ENCODE results near the gene PIP5KL1.

The PIP5KL1 gene

DNA sequence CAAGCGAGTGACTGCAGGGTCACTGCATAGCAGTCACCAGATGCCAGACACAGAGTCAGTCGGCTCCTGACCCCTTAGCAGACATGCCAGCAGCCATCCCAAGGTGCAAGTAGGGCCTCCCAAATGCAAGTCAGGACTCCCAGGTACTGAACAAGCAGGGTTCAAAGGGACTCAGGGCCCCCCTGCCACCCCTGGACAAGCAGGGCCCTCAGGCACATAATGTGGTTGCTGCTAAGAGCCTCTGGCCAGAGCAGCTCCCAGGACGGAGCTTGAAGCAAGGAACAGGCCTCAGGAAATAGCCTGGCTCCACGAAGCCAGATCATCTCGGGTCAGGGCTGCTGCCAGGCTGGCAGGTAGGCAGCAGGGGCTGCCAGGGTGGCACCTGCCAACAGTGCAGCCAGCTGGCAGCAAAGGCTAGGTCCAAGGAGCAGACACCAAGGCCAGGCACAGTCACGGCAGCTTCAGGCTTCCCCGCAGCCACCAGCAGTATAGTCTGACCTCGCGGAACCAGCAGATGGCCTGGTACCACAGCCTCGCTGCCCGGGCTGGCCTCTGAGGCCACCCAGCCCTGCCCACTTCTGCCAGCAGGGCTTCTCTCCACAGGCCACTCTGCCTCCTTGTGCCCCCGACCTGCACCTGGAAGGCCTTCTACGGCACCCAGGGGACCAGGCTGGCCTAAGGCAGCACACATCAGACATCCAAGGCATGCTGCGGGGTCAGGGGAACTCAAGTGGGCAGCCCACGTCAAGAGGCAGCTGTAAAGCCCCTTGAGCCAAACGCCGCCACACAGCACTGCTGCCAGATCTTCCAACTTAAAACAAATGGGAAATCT lies 42.8 kb upstream of the PIP5KL1 start:
- H3K23ac ChIP-seq (ENCODE audit: low read length in 2 of 2) = peak overlapping the region in 1 of 2 experiments; percentile 73
- no peak for DNase-seq
- H2BK15ac ChIP-seq (ENCODE audit: low read depth, poor library complexity, severe bottlenecking) = peak overlapping the region; percentile 1
- peak overlapping the region; percentile 49 for H3K9ac ChIP-seq (ENCODE audit: low read length)
- peak overlapping the region; percentile 77 to 89 for H3K18ac ChIP-seq (ENCODE audit: low read depth in 1 of 2, low read length in 2 of 2)
- 74% methylated on average over 17 of the region's 17 CpGs for WGBS
- H3K79me1 ChIP-seq (replicated peaks; ENCODE audit: low read length, poor library complexity, severe bottlenecking) = peaks cover 59% of the 10 kb centered on the region
- no peaks in the 10 kb centered on the region for H3K27me3 ChIP-seq (ENCODE audit: control insufficient read depth in 1 of 2, insufficient read depth in 1 of 2, low read length in 2 of 2)
- H2BK12ac ChIP-seq (ENCODE audit: low read length in 2 of 2) = peak overlapping the region; percentile 22 to 51
- peak overlapping the region; percentile 20 for H4K8ac ChIP-seq (ENCODE audit: low read length)
- no peaks in the 10 kb centered on the region for H3K9me3 ChIP-seq (ENCODE audit: control insufficient read depth, low read length)
- H2AFZ ChIP-seq (ENCODE audit: low read depth, low read length) = no peak overlapping the region
- H2AK5ac ChIP-seq (ENCODE audit: low read length, severe bottlenecking) = peak overlapping the region; percentile 56
- peak overlapping the region; percentile 20 for H2BK120ac ChIP-seq (ENCODE audit: low read depth, low read length)
- H3K4me1 ChIP-seq (ENCODE audit: control insufficient read depth, insufficient read depth, low read depth, low read length) = peaks cover 75% of the 10 kb centered on the region
- H2BK5ac ChIP-seq (ENCODE audit: low read depth, low read length, poor library complexity, severe bottlenecking) = no peak overlapping the region
- H3K4ac ChIP-seq (ENCODE audit: low read depth in 1 of 2, low read length in 2 of 2) = peak overlapping the region; percentile 12 to 64
- peaks cover 0 to 3% of the 10 kb centered on the region in 2 experiments for H3K36me3 ChIP-seq (ENCODE audit: control insufficient read depth in 1 of 2, insufficient read depth in 2 of 2, low read depth in 1 of 2, low read length in 2 of 2)
- peak overlapping the region; percentile 88 for H4K91ac ChIP-seq (ENCODE audit: low read length)
- peak overlapping the region in 1 of 2 experiments; percentile 92 for H3K14ac ChIP-seq (ENCODE audit: low read length in 2 of 2)
- no peak overlapping the region for H3K27ac ChIP-seq (ENCODE audit: low read length, poor library complexity, severe bottlenecking)
- H3K4me2 ChIP-seq (ENCODE audit: low read length, poor library complexity, severe bottlenecking) = no peak overlapping the region
- H3K4me3 ChIP-seq (ENCODE audit: insufficient read depth in 1 of 2, low read depth in 1 of 2, low read length in 2 of 2) = no peak overlapping the region

DNA sequence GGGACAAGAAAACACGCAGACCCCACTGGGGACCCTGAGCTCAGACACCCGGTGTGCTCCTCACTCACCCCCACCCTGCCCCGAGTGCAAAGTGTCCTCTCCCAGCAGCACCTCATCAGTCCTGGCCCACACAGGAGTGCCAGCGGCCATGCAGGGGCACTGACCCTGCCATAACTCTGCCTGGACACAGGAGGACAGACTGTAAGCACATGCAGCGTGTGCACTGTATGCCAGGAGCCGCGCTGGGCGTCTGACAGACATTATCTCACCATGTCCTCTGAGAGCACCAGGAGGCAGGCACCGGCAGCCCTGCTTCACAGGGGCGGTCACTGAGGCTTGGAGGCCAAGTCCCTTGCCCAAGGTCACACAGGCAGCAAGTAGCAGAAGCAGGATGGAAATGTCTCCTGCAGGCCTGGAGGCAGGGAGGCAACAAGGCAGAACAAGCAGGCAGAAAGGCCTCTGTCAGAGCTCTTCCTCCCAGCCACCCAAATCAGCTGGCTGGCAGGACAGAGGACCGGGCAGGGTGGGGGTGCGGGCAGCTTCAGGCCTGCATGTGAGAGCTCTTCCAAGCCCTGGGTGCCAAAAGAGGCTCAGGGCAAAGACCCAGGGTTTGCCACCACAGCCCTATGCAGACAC lies 41.8 kb upstream of the PIP5KL1 start:
- WGBS = 80% methylated on average over 12 of the region's 12 CpGs
- Histone ChIP-seq H3K14ac (ENCODE audit: low read length in 2 of 2) (peak overlapping the region in 1 of 2 experiments; percentile 84), H3K4ac (ENCODE audit: low read depth in 1 of 2, low read length in 2 of 2) (peak overlapping the region in 1 of 2 experiments; percentile 19), H2AK5ac (ENCODE audit: low read length, severe bottlenecking) (peak overlapping the region; percentile 20), H2AFZ (ENCODE audit: low read depth, low read length) (no peak overlapping the region), H3K4me2 (ENCODE audit: low read length, poor library complexity, severe bottlenecking) (no peak overlapping the region), H3K9ac (ENCODE audit: low read length) (peak overlapping the region; percentile 49), H3K9me3 (ENCODE audit: control insufficient read depth, low read length) (no peaks in the 10 kb centered on the region), H3K27me3 (ENCODE audit: control insufficient read depth in 1 of 2, insufficient read depth in 1 of 2, low read length in 2 of 2) (no peaks in the 10 kb centered on the region), H4K91ac (ENCODE audit: low read length) (peak overlapping the region; percentile 81), H3K79me1 (replicated peaks; ENCODE audit: low read length, poor library complexity, severe bottlenecking) (peaks cover 61% of the 10 kb centered on the region), H2BK15ac (ENCODE audit: low read depth, poor library complexity, severe bottlenecking) (peak overlapping the region; percentile 17), H4K8ac (ENCODE audit: low read length) (peak overlapping the region; percentile 50), H3K36me3 (ENCODE audit: control insufficient read depth in 1 of 2, insufficient read depth in 2 of 2, low read depth in 1 of 2, low read length in 2 of 2) (peaks cover 0 to 3% of the 10 kb centered on the region in 2 experiments), H3K4me3 (ENCODE audit: insufficient read depth in 1 of 2, low read depth in 1 of 2, low read length in 2 of 2) (peak overlapping the region in 1 of 2 experiments; percentile 24), H2BK120ac (ENCODE audit: low read depth, low read length) (peak overlapping the region; percentile 3), H3K23ac (ENCODE audit: low read length in 2 of 2) (peak overlapping the region in 1 of 2 experiments; percentile 54), H2BK5ac (ENCODE audit: low read depth, low read length, poor library complexity, severe bottlenecking) (no peak overlapping the region), H3K18ac (ENCODE audit: low read depth in 1 of 2, low read length in 2 of 2) (peak overlapping the region; percentile 4 to 9), H2BK12ac (ENCODE audit: low read length in 2 of 2) (peak overlapping the region; percentile 18 to 90), H3K27ac (ENCODE audit: low read length, poor library complexity, severe bottlenecking) (no peak overlapping the region), H3K4me1 (ENCODE audit: control insufficient read depth, insufficient read depth, low read depth, low read length) (peaks cover 74% of the 10 kb centered on the region)
- peak; percentile 35 for DNase-seq

DNA sequence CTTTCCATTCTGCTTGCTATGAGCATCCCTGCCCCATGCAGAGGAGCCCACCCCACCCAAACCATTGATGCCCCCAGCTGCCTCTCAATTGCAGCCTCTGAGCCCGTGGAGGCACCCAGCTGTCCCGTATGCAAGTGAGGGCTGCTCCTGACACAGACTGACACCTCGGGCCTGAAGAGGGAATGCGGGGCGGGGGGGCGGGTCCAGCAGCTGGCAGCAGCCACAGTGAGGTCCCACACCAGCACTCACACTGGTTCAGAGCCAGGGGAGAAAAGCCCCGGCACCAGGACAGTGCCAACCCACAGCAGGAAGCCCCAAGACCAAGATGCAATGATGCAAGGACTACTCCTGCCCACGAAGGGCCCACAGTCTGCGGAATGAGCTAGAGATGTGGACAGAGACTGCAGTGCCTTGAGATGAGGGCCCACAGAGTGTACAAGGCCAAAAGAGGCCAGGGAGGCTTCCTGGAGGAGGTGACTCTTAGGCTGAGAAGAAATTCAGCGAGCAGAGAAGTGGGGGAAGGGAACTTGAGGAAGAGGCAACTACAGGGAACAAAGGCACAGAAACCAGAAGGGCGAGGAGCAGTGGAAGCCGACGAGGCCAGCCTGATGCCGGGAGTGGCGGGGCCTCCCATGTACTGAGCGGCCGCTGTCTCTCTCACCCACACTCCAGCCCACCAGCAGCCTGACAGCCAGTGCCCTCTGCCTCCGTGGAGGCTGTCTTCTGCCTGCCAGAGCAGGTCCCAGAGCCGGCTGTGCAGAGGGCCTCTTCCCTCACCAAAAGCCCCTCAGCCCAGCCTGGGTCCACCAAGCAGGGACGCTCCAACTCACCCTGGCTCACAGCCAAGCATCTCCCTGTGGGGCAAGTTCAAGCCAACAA lies 41.0 kb upstream of the PIP5KL1 start:
- Histone ChIP-seq H4K91ac (ENCODE audit: low read length) (peak overlapping the region; percentile 55), H3K14ac (ENCODE audit: low read length in 2 of 2) (peak overlapping the region in 1 of 2 experiments; percentile 64), H3K9me3 (ENCODE audit: control insufficient read depth, low read length) (no peaks in the 10 kb centered on the region), H3K4me1 (ENCODE audit: control insufficient read depth, insufficient read depth, low read depth, low read length) (peaks cover 76% of the 10 kb centered on the region), H3K36me3 (ENCODE audit: control insufficient read depth in 1 of 2, insufficient read depth in 2 of 2, low read depth in 1 of 2, low read length in 2 of 2) (peaks cover 0 to 2% of the 10 kb centered on the region in 2 experiments), H3K27me3 (ENCODE audit: control insufficient read depth in 1 of 2, insufficient read depth in 1 of 2, low read length in 2 of 2) (no peaks in the 10 kb centered on the region), H3K9ac (ENCODE audit: low read length) (peak overlapping the region; percentile 49), H2AFZ (ENCODE audit: low read depth, low read length) (no peak overlapping the region), H3K4me3 (ENCODE audit: insufficient read depth in 1 of 2, low read depth in 1 of 2, low read length in 2 of 2) (peak overlapping the region in 1 of 2 experiments; percentile 24), H3K4ac (ENCODE audit: low read depth in 1 of 2, low read length in 2 of 2) (peak overlapping the region in 1 of 2 experiments; percentile 10), H3K27ac (ENCODE audit: low read length, poor library complexity, severe bottlenecking) (no peak overlapping the region), H3K4me2 (ENCODE audit: low read length, poor library complexity, severe bottlenecking) (no peak overlapping the region), H2BK12ac (ENCODE audit: low read length in 2 of 2) (peak overlapping the region in 1 of 2 experiments; percentile 48), H2BK15ac (ENCODE audit: low read depth, poor library complexity, severe bottlenecking) (no peak overlapping the region), H4K8ac (ENCODE audit: low read length) (peak overlapping the region; percentile 50), H3K79me1 (replicated peaks; ENCODE audit: low read length, poor library complexity, severe bottlenecking) (peaks cover 61% of the 10 kb centered on the region), H2BK120ac (ENCODE audit: low read depth, low read length) (peak overlapping the region; percentile 3), H2BK5ac (ENCODE audit: low read depth, low read length, poor library complexity, severe bottlenecking) (no peak overlapping the region), H2AK5ac (ENCODE audit: low read length, severe bottlenecking) (no peak overlapping the region), H3K23ac (ENCODE audit: low read length in 2 of 2) (no peak overlapping the region), H3K18ac (ENCODE audit: low read depth in 1 of 2, low read length in 2 of 2) (peak overlapping the region in 1 of 2 experiments; percentile 76)
- DNase-seq = peak; percentile 35
- 56% methylated on average over 20 of the region's 20 CpGs for WGBS
